GM13977 (cell line): Measurements from ENCODE around the gene CCDC61.

ENCODE experiments used
- DNase-seq: peaks from one replicate; pipeline ENCODE4 v3.0.0; 2012; ENCODE audit warnings: low spot score
- CTCF ChIP-seq: IDR thresholded peaks from 2 replicates; pipeline ENCODE4 v1.5.1; 2012; ENCODE audit warnings: mild to moderate bottlenecking, control low read depth; ENCODE audit not compliant: insufficient read depth; ENCODE audit errors: extremely low read depth, missing control alignments
- in situ Hi-C: fragments of 300-500 bp; cut with MboI; formaldehyde crosslinking; loops from one replicate; pipeline ENCODE4 v1.12.0; 2022; ENCODE audit warnings: low sequenced_read_pairs, low pct_unique_long_range_greater_than_20kb, mixed read lengths, inconsistent platforms; ENCODE audit not compliant: unreplicated experiment

The CCDC61 gene

GRCh38 chr19:45990113-45990728, 5.0 kb upstream of the CCDC61 start:
- TF ChIP-seq CTCF: no peak
- in situ Hi-C loops: no loop called here
- no peak for DNase-seq

- DNase-seq: no peak
- no peak for TF ChIP-seq CTCF
- in situ Hi-C loops: no loop called here
Observed at GRCh38 chr19:45994456-45994997, 740 bp upstream of the CCDC61 start.

- in situ Hi-C loops: no loop called here
- no peak for TF ChIP-seq CTCF
- no peak for DNase-seq
Observed at GRCh38 chr19:45995715-45996385, 583 bp downstream of the CCDC61 start.

GRCh38 chr19:45996933-45997332, 1.7 kb downstream of the CCDC61 start:
- in situ Hi-C loops: no loop called here
- DNase-seq: no peak
- TF ChIP-seq CTCF: no peak

- no peak for TF ChIP-seq CTCF
- DNase-seq: no peak
- in situ Hi-C loops: no loop called here
Observed at GRCh38 chr19:45998834-45999233, 3.6 kb downstream of the CCDC61 start.

GRCh38 chr19:45999653-46000121, 4.4 kb downstream of the CCDC61 start:
- no peak for TF ChIP-seq CTCF
- DNase-seq: no peak
- in situ Hi-C loops: no loop called here
